Erythroblast (primary cell): ENCODE measurements around the gene ANO1.

ENCODE experiments used
- GATA1 ChIP-seq: IDR thresholded peaks from 2 replicates; pipeline ENCODE4 v1.6.1; 2011; ENCODE audit warnings: low read depth, mild to moderate bottlenecking, control low read depth, low read length, moderate library complexity
- POLR2A ChIP-seq: IDR thresholded peaks from 2 replicates; pipeline ENCODE4 v1.6.1; 2011; ENCODE audit warnings: mild to moderate bottlenecking, low read length

- no peak for TF ChIP-seq POLR2A
- no peak for TF ChIP-seq GATA1
Measured at GRCh38 chr11:70111269-70112016, 33.3 kb downstream of the ANO1 start.
